GM20000 (cell line): Measurements from ENCODE around the gene COMTD1.

Experiments
- DNase-seq: peaks from one replicate; pipeline ENCODE4 v3.0.0; 2012; ENCODE audit warnings: low spot score
- TF ChIP-seq, protein P1 (sequence below): IDR thresholded peaks from 2 replicates; pipeline ENCODE4 v1.5.1; 2012; ENCODE audit warnings: mild to moderate bottlenecking, control low read depth; ENCODE audit errors: extremely low read depth, missing control alignments

The COMTD1 gene

DNA sequence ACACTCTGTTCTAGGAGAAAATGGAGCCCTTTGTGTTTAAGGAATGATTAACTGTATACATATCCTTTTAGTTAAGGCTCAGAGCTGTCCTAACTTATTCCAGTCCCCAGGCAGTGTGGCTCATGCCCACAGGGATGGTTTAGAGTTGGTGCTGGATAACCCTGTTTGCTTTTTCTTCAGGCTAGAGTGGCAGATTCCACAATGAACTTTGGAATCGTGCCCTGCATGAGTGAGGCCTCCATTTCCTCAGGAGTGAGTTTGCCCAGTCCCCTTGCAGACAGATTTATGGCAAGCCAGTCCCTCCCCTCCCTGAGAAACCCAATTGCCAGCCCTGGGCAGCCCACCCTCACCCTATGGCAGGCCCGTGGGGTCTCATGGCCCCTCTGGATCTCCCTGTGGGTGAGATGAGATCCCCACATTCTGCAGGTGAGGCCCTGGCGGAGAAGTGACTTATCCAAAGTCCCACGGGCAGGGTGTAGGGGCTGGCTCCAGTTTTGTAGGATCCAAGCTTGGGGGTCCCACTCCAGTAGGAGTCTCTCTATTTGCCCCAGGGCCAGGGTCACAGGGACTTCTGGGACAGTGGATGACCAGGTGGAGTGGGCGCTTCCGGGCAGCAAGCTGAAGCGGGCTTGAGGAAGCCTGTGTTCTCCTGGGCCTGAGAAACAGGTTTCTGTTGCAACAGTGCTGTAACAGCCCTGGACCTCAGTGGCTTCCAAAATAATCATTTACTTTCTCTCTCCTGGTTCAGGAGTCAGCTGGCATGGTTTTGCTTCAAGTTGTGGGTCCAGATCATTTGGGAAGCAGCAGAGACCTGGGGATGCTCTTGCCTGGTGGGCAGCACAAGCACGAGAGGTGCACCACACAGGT lies 9.0 kb upstream of the COMTD1 start:
- TF ChIP-seq, protein P1, sequence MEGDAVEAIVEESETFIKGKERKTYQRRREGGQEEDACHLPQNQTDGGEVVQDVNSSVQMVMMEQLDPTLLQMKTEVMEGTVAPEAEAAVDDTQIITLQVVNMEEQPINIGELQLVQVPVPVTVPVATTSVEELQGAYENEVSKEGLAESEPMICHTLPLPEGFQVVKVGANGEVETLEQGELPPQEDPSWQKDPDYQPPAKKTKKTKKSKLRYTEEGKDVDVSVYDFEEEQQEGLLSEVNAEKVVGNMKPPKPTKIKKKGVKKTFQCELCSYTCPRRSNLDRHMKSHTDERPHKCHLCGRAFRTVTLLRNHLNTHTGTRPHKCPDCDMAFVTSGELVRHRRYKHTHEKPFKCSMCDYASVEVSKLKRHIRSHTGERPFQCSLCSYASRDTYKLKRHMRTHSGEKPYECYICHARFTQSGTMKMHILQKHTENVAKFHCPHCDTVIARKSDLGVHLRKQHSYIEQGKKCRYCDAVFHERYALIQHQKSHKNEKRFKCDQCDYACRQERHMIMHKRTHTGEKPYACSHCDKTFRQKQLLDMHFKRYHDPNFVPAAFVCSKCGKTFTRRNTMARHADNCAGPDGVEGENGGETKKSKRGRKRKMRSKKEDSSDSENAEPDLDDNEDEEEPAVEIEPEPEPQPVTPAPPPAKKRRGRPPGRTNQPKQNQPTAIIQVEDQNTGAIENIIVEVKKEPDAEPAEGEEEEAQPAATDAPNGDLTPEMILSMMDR, result no peak
- no peak for DNase-seq

DNA sequence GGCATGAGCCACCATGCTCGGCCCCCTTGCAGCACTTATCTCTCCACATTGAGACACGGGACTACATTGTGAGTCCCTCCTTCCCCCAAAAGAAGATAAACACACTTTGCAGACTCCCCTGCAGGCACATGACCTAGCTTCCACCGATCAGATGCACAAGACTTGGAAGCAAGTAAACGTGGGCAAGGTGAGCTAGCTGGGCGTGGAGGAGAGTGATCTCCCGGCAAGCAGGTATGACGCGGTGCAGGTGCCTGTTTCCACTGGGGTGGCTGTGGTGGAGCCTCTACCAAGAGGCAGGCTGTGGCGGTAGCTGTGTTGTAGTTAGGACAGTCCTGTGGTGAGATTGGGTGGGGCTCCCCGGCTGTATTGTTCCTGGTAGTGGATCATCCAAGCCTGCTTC lies 7.7 kb upstream of the COMTD1 start:
- TF ChIP-seq, protein P1, result no peak
- DNase-seq, result no peak

DNA sequence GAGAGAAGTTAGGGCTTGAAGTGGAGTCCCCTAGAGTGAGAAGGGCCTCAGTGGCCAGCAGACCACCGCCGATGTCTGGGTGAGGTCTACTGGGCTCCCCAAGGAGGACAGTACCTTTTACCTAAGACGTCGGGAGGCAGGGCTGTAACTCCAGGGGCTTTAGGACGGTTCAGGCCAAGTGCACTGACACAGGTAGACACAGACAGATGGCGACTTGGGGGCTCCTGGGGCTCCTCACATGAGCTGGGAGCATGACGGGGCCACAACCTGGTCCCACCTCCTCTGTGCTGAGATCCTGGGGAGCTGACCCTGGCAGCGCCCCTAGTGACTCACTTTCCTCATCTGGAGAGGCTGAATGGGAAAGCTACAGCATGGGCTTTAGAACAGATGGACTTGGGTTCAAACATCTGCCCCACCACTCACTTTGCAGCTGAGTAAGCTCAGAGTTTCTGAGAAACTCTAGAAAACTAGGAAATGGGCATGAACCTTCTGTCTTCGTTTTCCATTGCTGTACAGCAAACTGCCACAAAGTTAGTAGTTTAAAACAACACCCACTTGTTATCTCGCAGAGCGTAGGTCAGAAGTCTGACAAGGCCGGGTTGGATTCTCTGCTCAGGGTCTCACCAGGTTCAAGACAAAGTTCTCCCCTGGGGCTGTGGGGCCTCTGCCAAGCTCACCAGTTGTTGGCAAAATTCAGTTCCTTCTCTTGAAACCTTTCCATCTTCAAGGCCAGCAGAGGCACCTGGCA lies 4.7 kb upstream of the COMTD1 start:
- DNase-seq, result no peak
- TF ChIP-seq, protein P1, result no peak

DNA sequence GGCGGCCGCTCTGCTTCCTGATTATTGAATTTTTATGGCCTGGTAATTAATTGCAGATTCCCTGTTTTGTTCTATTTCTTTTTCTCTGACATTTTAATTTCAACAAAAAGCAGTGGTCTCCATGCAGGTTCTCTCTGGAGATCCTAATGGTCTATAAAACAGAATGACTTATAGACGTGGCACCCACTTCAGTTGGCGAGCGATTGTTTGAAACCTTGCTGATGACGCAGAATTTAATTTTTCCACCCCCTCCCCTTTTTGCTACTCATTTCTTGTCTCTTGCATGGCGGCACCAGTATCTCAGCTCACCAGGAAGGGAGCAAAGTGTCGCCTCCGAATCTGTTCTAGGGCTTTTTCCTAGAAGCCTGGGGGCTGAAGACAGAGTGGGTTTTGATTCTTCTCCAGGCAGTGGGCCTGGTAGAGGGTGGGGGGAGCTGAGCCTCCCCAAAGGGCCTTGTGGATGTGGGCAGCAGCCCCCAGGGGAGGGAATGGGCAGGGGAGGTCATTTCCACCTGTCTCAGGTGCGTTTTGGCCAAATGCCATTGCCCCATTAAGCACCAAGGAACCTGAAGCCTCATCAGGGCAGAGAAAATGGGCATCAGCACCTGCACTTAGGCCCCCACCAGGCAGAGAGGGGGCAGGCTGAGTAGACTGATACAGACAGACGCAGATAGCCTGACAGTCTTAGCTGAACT lies 3.5 kb upstream of the COMTD1 start:
- TF ChIP-seq, protein P1, result no peak
- no peak for DNase-seq

DNA sequence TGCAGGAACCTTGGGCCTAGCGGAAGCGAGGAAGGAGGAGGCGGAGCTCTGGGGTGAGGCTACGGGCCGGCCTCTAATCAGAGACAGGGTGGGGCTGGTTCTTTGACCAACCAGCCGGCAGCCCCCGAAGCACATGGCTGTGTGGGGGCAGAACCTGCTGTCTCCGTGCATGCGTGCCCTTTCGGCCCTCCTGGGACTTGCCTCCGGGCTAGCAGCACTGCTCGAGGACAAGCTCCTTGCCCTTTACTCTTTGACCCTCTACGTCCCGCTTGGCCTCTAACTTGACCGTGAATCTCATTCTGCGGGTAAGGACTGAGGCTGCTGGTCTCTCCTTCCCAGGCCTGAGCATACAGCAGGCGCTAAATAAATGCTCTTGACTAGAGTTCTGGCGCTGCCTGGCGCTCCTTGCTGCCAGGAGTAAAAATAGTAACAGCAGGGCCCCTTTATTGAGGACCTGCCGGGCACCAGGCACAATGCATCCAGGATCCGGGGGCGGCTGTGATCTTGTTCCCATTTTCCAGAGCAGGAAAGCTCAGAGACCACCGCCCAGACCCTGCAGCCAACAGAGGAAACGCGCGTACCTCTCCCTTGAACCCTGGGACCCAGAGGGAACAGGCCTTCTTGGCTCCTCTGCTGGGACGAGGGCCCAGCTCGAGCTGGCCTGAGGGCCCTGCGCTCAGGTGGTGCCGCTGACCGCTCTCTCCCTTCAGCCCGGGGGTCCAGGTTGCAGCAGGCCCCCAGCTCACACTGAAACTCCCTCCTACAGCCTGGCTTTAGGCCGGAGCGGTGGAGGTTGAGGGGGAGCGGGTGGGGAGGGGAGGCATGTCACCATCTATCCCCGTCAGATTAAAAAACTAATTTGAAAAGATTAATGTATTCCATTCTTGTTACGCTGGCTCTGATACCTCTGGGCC lies 2.7 kb upstream of the COMTD1 start:
- TF ChIP-seq, protein P1, result no peak
- no peak for DNase-seq

DNA sequence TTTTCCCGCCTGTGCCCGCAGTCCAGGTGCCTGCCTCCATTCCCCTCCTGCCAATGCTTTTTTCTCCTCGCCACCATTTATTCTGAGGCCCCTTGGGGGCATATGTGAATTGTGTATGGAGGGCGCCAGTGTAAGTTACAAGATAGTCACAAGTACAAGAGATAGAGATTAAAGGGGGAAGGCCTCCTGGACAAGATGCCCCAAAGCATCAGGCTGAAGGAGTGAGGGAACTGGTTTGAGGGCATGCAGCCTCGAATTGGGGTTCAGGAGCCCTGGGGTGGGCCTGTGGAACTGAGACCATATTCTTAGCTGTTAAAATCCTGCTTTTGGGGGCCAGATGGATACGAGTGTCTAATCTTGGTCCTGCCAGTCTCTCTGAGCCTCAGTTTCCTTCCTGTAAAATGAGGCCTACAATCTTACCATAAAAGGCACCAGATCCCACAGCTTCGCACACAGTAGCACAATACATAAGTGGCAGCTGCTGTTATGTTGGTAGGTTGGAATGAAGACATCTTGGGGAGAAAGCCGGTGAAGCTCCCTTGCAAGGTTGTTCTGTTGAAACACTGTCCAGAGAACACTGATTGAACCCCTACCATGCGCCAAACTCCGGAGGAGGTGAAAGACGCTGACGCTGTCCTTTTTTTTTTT lies 545 bp upstream of the COMTD1 start:
- no peak for DNase-seq
- TF ChIP-seq, protein P1, result no peak
